BLaER1 treated with 17β-estradiol and CSF1 and Interleukin-3, amounts not matched to agents 10 nM and 100 nM (cell line): Measurements from ENCODE around the gene GPR62.

Experiments used
- H3K27ac ChIP-seq, 11 experiments: shearing (Covaris generic); formaldehyde crosslinking; 2 replicates each; pipeline ENCODE4 v1.8.1; 2022
- H3K27me3 ChIP-seq, 11 experiments: shearing (Covaris generic); formaldehyde crosslinking; 2 replicates each; pipeline ENCODE4 v1.8.1; 2022
- H3K36me3 ChIP-seq, 11 experiments: shearing (Covaris generic); formaldehyde crosslinking; 2 replicates each; pipeline ENCODE4 v1.8.1; 2022
- H3K4me1 ChIP-seq, 10 experiments: shearing (Covaris generic); formaldehyde crosslinking; 2 replicates each; pipeline ENCODE4 v1.8.1; 2022
- H3K4me2 ChIP-seq, 11 experiments: shearing (Covaris generic); formaldehyde crosslinking; 2 replicates each; pipeline ENCODE4 v1.8.1; 2022
- H3K4me3 ChIP-seq, 10 experiments: shearing (Covaris generic); formaldehyde crosslinking; 2 replicates each; pipeline ENCODE4 v1.8.1; 2022
- H3K9ac ChIP-seq, 11 experiments: shearing (Covaris generic); formaldehyde crosslinking; 2 replicates each; pipeline ENCODE4 v1.8.1; 2022
- H3K9me3 ChIP-seq, 11 experiments: shearing (Covaris generic); formaldehyde crosslinking; replicated peaks in 1 of 11; 2 replicates each; pipeline ENCODE4 v1.8.1; 2022
- H4K20me1 ChIP-seq, 11 experiments: shearing (Covaris generic); formaldehyde crosslinking; 2 replicates each; pipeline ENCODE4 v1.8.1; 2022
- Cebpa-rat ChIP-seq, 11 experiments: shearing (Covaris generic); IDR thresholded peaks; 2 replicates each; pipeline ENCODE4 v1.8.1; 2022

Gene GPR62

GRCh38 chr3:51937014-51937413 is 18.2 kb upstream of the GPR62 start:
- Histone ChIP-seq H3K9ac (no peak overlapping the region), H3K36me3 (peaks cover 66 to 85% (median 74%) of the 10 kb centered on the region in 11 experiments), H3K9me3 (no peaks in the 10 kb centered on the region), H3K4me1 (peaks cover 23 to 34% (median 27%) of the 10 kb centered on the region in 10 experiments), H3K27ac (no peak overlapping the region), H3K4me3 (no peak overlapping the region), H4K20me1 (peaks cover 0 to 93% (median 66%) of the 10 kb centered on the region in 11 experiments; a peak in 16 of 22 replicates), H3K4me2 (no peak overlapping the region), H3K27me3 (no peaks in the 10 kb centered on the region)
- no peak for TF ChIP-seq Cebpa-rat (IDR thresholded peaks at IDR 0.05)

- Histone ChIP-seq H3K27ac (no peak overlapping the region; a peak in 1 of 22 replicates), H3K9me3 (no peaks in the 10 kb centered on the region), H3K4me1 (peaks cover 29 to 41% (median 34%) of the 10 kb centered on the region in 10 experiments), H3K9ac (peak overlapping the region in 1 of 11 experiments; percentile 31; a peak in 1 of 22 replicates), H3K4me2 (no peak overlapping the region), H3K27me3 (no peaks in the 10 kb centered on the region), H3K4me3 (no peak overlapping the region), H3K36me3 (peaks cover 61 to 77% (median 68%) of the 10 kb centered on the region in 11 experiments), H4K20me1 (peaks cover 0 to 87% (median 63%) of the 10 kb centered on the region in 11 experiments; a peak in 16 of 22 replicates)
- no peak for TF ChIP-seq Cebpa-rat (IDR thresholded peaks at IDR 0.05)
Observed at GRCh38 chr3:51937611-51938450, 17.4 kb upstream of the GPR62 start.

- peak overlapping the region in 7 of 11 experiments; percentile 16 to 98 (median 84); a peak in 9 of 22 replicates for H3K4me2 ChIP-seq
- no peak overlapping the region for H3K27ac ChIP-seq
- H3K4me3 ChIP-seq: no peak overlapping the region
- TF ChIP-seq Cebpa-rat (IDR thresholded peaks at IDR 0.05): no peak
- H3K27me3 ChIP-seq: no peaks in the 10 kb centered on the region
- peaks cover 0 to 77% (median 58%) of the 10 kb centered on the region in 11 experiments; a peak in 16 of 22 replicates for H4K20me1 ChIP-seq
- H3K36me3 ChIP-seq: peaks cover 50 to 67% (median 57%) of the 10 kb centered on the region in 11 experiments
- peak overlapping the region in 7 of 11 experiments; percentile 8 to 39 (median 25); a peak in 9 of 22 replicates for H3K9ac ChIP-seq
- peaks cover 36 to 51% (median 43%) of the 10 kb centered on the region in 10 experiments for H3K4me1 ChIP-seq
- H3K9me3 ChIP-seq: no peaks in the 10 kb centered on the region
Observed at GRCh38 chr3:51938780-51939425, 16.3 kb upstream of the GPR62 start.

GRCh38 chr3:51940648-51941462 is 14.3 kb upstream of the GPR62 start:
- no peaks in the 10 kb centered on the region for H3K9me3 ChIP-seq
- peaks cover 31 to 47% (median 38%) of the 10 kb centered on the region in 11 experiments for H3K36me3 ChIP-seq
- peak overlapping the region; percentile 76 to 94 (median 83) for H3K9ac ChIP-seq
- H3K27ac ChIP-seq: peak overlapping the region; percentile 8 to 87 (median 74); a peak in 21 of 22 replicates
- peak overlapping the region; percentile 76 to 97 (median 90) for H3K4me3 ChIP-seq
- no peak for TF ChIP-seq Cebpa-rat (IDR thresholded peaks at IDR 0.05)
- H4K20me1 ChIP-seq: peaks cover 0 to 57% (median 42%) of the 10 kb centered on the region in 11 experiments; a peak in 16 of 22 replicates
- no peaks in the 10 kb centered on the region for H3K27me3 ChIP-seq
- peaks cover 36 to 52% (median 46%) of the 10 kb centered on the region in 10 experiments for H3K4me1 ChIP-seq
- H3K4me2 ChIP-seq: peak overlapping the region; percentile 84 to 98 (median 94)

GRCh38 chr3:51941463-51941797 is 13.8 kb upstream of the GPR62 start:
- Histone ChIP-seq H3K36me3 (peaks cover 25 to 41% (median 32%) of the 10 kb centered on the region in 11 experiments), H3K4me3 (peak overlapping the region; percentile 76 to 97 (median 90)), H3K27me3 (no peaks in the 10 kb centered on the region), H3K9me3 (no peaks in the 10 kb centered on the region), H3K4me2 (peak overlapping the region; percentile 84 to 98 (median 94)), H3K9ac (peak overlapping the region; percentile 76 to 94 (median 83)), H3K27ac (peak overlapping the region; percentile 8 to 87 (median 74); a peak in 21 of 22 replicates), H3K4me1 (peaks cover 36 to 52% (median 46%) of the 10 kb centered on the region in 10 experiments), H4K20me1 (peaks cover 0 to 52% (median 39%) of the 10 kb centered on the region in 11 experiments; a peak in 16 of 22 replicates)
- TF ChIP-seq Cebpa-rat (IDR thresholded peaks at IDR 0.05): no peak

- Histone ChIP-seq H3K4me1 (peaks cover 36 to 52% (median 46%) of the 10 kb centered on the region in 10 experiments), H3K4me2 (peak within 1 kb of the TSS; percentile 91 to 98 (median 96)), H4K20me1 (peaks cover 0 to 46% (median 38%) of the 10 kb centered on the region in 11 experiments; a peak in 16 of 22 replicates), H3K27ac (peak within 1 kb of the TSS; percentile 81 to 94 (median 89)), H3K27me3 (no peaks in the 10 kb centered on the region), H3K36me3 (peaks cover 19 to 36% (median 26%) of the 10 kb centered on the region in 11 experiments), H3K9ac (peak within 1 kb of the TSS; percentile 80 to 94 (median 87)), H3K9me3 (no peaks in the 10 kb centered on the region), H3K4me3 (peak within 1 kb of the TSS; percentile 76 to 97 (median 90))
- TF ChIP-seq Cebpa-rat (IDR thresholded peaks at IDR 0.05): no peak
Observed at GRCh38 chr3:51941798-51942602, 13.2 kb upstream of the GPR62 start, which contains the start of the genes PARP3 and RRP9. Gene PARP3, plus strand, starts transcription at chr3:51942363. Its CDS starts 993 bp downstream, at chr3:51943356. Gene RRP9, minus strand, starts transcription at chr3:51941904. Its CDS starts 37 bp downstream, at chr3:51941867.

- no peaks in the 10 kb centered on the region for H3K27me3 ChIP-seq
- H3K36me3 ChIP-seq: peaks cover 11 to 27% (median 18%) of the 10 kb centered on the region in 11 experiments
- H3K27ac ChIP-seq: peak overlapping the region; percentile 81 to 94 (median 89)
- peak overlapping the region; percentile 84 to 97 (median 92) for H3K4me2 ChIP-seq
- peaks cover 36 to 49% (median 45%) of the 10 kb centered on the region in 10 experiments for H3K4me1 ChIP-seq
- H3K4me3 ChIP-seq: peak overlapping the region; percentile 44 to 90 (median 58)
- H3K9ac ChIP-seq: peak overlapping the region; percentile 79 to 90 (median 86)
- no peak for TF ChIP-seq Cebpa-rat (IDR thresholded peaks at IDR 0.05)
- H4K20me1 ChIP-seq: peaks cover 0 to 38% (median 32%) of the 10 kb centered on the region in 11 experiments; a peak in 16 of 22 replicates
- H3K9me3 ChIP-seq: no peaks in the 10 kb centered on the region
Observed at GRCh38 chr3:51942603-51943450, 12.4 kb upstream of the GPR62 start.
